ENCODE results near the gene KIF26B.

KIF26B gene

DNA sequence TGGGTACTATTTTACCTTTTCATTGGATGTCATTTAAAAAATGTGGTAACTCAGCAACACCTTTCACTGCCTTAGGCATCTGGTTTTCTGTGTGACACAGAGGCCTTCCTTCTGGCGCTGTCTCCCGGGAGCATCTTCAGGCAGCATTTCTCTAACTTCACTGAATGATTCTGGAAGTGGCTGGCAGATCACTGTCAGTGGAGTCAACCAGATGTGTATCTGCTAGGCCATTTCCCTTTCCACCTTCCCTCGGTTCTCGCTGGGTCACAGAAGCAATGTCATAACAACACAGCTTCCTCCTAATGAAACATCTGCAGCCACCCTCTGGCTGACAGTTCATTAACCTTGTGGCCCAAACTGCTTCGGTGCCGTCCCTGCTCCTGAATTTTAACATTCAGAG lies 137.8 kb downstream of the KIF26B start:
- Histone ChIP-seq H3K36me3 (ENCODE audit: insufficient read depth, low read length) (no peaks in the 10 kb centered on the region), H4K20me1 (ENCODE audit: insufficient read depth, low read length) (no peaks in the 10 kb centered on the region), H3K4me2 (ENCODE audit: low read length) (no peak overlapping the region), H3F3A (ENCODE audit: insufficient read depth, low read length) (no peaks in the 10 kb centered on the region), H2AFZ (ENCODE audit: low read length) (no peak overlapping the region), H3K4me3 (ENCODE audit: low read depth, low read length, poor library complexity, severe bottlenecking) (no peak overlapping the region), H3K79me2 (ENCODE audit: insufficient read depth, low read length) (no peaks in the 10 kb centered on the region), H3K27ac (ENCODE audit: low read depth, low read length, poor library complexity, severe bottlenecking) (no peak overlapping the region), H3K9me2 (ENCODE audit: low read depth, low read length) (no peaks in the 10 kb centered on the region), H3K9ac (ENCODE audit: low read length) (no peak overlapping the region), H3K27me3 (ENCODE audit: insufficient read depth, low read length) (no peaks in the 10 kb centered on the region; the same call in 1 of the 2 replicates), H3K4me1 (ENCODE audit: insufficient read depth, low read length, severe bottlenecking) (no peaks in the 10 kb centered on the region), H3K9me3 (ENCODE audit: low read length) (no peaks in the 10 kb centered on the region)
- TF ChIP-seq, protein P1, sequence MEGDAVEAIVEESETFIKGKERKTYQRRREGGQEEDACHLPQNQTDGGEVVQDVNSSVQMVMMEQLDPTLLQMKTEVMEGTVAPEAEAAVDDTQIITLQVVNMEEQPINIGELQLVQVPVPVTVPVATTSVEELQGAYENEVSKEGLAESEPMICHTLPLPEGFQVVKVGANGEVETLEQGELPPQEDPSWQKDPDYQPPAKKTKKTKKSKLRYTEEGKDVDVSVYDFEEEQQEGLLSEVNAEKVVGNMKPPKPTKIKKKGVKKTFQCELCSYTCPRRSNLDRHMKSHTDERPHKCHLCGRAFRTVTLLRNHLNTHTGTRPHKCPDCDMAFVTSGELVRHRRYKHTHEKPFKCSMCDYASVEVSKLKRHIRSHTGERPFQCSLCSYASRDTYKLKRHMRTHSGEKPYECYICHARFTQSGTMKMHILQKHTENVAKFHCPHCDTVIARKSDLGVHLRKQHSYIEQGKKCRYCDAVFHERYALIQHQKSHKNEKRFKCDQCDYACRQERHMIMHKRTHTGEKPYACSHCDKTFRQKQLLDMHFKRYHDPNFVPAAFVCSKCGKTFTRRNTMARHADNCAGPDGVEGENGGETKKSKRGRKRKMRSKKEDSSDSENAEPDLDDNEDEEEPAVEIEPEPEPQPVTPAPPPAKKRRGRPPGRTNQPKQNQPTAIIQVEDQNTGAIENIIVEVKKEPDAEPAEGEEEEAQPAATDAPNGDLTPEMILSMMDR (IDR thresholded peaks at IDR 0.05; ENCODE audit: low read length): no peak
- TF ChIP-seq EZH2 (IDR thresholded peaks at IDR 0.05; ENCODE audit: borderline replicate concordance, low read length): no peak

DNA sequence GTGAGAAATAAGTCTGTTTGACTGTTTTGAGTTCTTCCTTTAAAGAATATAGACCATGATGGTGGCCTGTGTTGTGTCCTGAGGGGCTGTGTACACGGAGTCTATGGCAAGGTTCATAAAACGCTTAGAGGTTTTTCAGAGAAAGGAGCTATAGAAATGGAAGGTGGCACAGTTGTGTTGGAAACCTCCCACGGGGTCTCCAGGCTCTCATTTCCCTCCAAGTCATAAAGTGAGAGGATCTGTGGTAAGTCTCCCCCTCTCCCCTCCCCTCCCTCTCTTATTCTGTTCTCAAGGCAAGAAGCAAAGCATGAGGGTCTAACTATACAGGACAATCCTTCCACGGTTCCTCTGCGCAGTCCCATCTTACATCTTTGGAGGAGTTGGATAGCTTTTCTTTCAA lies 139.2 kb downstream of the KIF26B start:
- H3K27me3 ChIP-seq (ENCODE audit: insufficient read depth, low read length): no peaks in the 10 kb centered on the region; the same call in 1 of the 2 replicates
- no peak overlapping the region for H3K27ac ChIP-seq (ENCODE audit: low read depth, low read length, poor library complexity, severe bottlenecking)
- no peaks in the 10 kb centered on the region for H3F3A ChIP-seq (ENCODE audit: insufficient read depth, low read length)
- H3K9me3 ChIP-seq (ENCODE audit: low read length): no peaks in the 10 kb centered on the region
- TF ChIP-seq, protein P1 (IDR thresholded peaks at IDR 0.05; ENCODE audit: low read length): no peak
- no peak for TF ChIP-seq EZH2 (IDR thresholded peaks at IDR 0.05; ENCODE audit: borderline replicate concordance, low read length)
- H3K79me2 ChIP-seq (ENCODE audit: insufficient read depth, low read length): no peaks in the 10 kb centered on the region
- no peaks in the 10 kb centered on the region for H4K20me1 ChIP-seq (ENCODE audit: insufficient read depth, low read length)
- H3K9me2 ChIP-seq (ENCODE audit: low read depth, low read length): no peaks in the 10 kb centered on the region
- no peak overlapping the region for H3K4me2 ChIP-seq (ENCODE audit: low read length)
- no peak overlapping the region for H3K9ac ChIP-seq (ENCODE audit: low read length)
- no peak overlapping the region for H2AFZ ChIP-seq (ENCODE audit: low read length)
- H3K36me3 ChIP-seq (ENCODE audit: insufficient read depth, low read length): no peaks in the 10 kb centered on the region
- no peak overlapping the region for H3K4me3 ChIP-seq (ENCODE audit: low read depth, low read length, poor library complexity, severe bottlenecking)
- no peaks in the 10 kb centered on the region for H3K4me1 ChIP-seq (ENCODE audit: insufficient read depth, low read length, severe bottlenecking)

DNA sequence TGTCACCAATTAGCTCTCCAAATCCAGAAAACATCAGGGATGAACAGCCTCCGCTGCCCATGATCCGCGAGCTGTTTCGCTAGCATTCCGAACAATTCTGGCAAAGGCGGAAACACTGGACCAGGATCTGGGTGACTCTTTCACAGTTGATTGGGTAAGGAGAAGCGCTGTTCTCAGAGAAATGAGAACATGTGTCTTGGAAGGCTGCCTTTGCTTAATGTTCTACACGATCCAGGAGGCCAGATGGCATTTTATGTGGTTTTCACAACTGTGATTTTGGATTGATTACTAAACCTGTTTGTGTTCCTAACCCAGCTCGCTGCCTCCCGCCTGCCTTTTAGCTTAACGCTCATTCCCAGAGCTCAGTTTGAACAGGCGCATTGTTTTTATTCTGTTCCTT lies 144.0 kb downstream of the KIF26B start:
- no peak overlapping the region for H2AFZ ChIP-seq (ENCODE audit: low read length)
- H3K36me3 ChIP-seq (ENCODE audit: insufficient read depth, low read length): no peaks in the 10 kb centered on the region
- H3K9me3 ChIP-seq (ENCODE audit: low read length): no peaks in the 10 kb centered on the region
- H3K4me1 ChIP-seq (ENCODE audit: insufficient read depth, low read length, severe bottlenecking): no peaks in the 10 kb centered on the region
- H3K27ac ChIP-seq (ENCODE audit: low read depth, low read length, poor library complexity, severe bottlenecking): no peak overlapping the region
- no peaks in the 10 kb centered on the region for H3K79me2 ChIP-seq (ENCODE audit: insufficient read depth, low read length)
- no peaks in the 10 kb centered on the region for H3K27me3 ChIP-seq (ENCODE audit: insufficient read depth, low read length)
- no peaks in the 10 kb centered on the region for H4K20me1 ChIP-seq (ENCODE audit: insufficient read depth, low read length)
- no peaks in the 10 kb centered on the region for H3K9me2 ChIP-seq (ENCODE audit: low read depth, low read length)
- no peak overlapping the region for H3K9ac ChIP-seq (ENCODE audit: low read length)
- no peak for TF ChIP-seq EZH2 (IDR thresholded peaks at IDR 0.05; ENCODE audit: borderline replicate concordance, low read length)
- TF ChIP-seq, protein P1 (IDR thresholded peaks at IDR 0.05; ENCODE audit: low read length): no peak
- H3K4me3 ChIP-seq (ENCODE audit: low read depth, low read length, poor library complexity, severe bottlenecking): no peak overlapping the region
- no peaks in the 10 kb centered on the region for H3F3A ChIP-seq (ENCODE audit: insufficient read depth, low read length)
- H3K4me2 ChIP-seq (ENCODE audit: low read length): no peak overlapping the region
